AG08395 (cell line): ENCODE results near the gene ALX3.
"Not testable (repeated sequence)": the region's sequence is repeated elsewhere in the genome, so short reads cannot be mapped to it uniquely, and the experiment has no call there.

Experiments used
- DNase-seq: peaks from one replicate; pipeline ENCODE4 v3.0.0; 2012; ENCODE audit warnings: mixed read lengths, low spot score

ALX3 gene

GRCh38 chr1:110047463-110047862, 23.0 kb downstream of the ALX3 start:
- no peak for DNase-seq

- no peak for DNase-seq
Observed at GRCh38 chr1:110043016-110043415, 27.5 kb downstream of the ALX3 start.

DNA sequence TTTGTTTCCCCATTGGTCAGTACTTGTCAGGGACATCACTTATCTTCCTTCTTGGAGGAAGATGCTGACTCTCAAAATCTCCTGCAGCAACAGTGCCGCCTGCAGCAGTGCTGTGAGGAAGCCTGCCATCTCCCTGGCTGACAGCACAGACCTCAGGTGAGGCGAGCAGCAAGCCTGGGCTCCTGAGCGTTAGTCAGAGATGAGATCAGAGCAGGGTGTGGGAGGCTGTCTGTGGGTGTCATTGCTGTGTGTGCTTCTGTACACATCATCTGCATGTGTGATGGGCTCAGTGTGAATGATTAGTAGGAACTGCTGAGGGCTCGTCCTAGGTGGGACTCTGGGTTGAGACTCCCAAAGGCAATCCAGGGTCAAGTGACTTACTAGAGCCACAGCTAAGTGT, 29.9 kb downstream of the ALX3 start:
- no peak for DNase-seq

DNA sequence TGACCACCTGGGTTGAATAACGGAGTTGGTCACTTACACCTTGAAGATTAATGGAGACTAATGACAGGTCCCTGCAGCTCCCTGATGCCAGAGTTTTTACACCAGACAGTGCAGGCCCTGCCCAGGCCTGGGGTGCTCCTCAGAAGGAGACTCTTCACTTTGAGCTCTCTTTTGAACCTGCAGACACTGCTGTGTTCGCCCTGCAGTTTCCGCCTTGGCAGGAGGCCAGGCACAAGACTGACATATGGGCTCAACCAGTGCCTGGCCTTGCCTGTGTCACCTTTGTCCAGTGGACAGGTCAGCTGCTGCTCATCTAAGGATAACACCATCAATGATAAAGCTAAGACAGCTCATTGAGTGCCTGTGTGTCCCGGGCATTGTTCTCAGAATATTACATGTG, 30.8 kb downstream of the ALX3 start:
- DNase-seq, result no peak

- DNase-seq, result no peak
Observed at GRCh38 chr1:110038271-110038670, 32.2 kb downstream of the ALX3 start.

DNA sequence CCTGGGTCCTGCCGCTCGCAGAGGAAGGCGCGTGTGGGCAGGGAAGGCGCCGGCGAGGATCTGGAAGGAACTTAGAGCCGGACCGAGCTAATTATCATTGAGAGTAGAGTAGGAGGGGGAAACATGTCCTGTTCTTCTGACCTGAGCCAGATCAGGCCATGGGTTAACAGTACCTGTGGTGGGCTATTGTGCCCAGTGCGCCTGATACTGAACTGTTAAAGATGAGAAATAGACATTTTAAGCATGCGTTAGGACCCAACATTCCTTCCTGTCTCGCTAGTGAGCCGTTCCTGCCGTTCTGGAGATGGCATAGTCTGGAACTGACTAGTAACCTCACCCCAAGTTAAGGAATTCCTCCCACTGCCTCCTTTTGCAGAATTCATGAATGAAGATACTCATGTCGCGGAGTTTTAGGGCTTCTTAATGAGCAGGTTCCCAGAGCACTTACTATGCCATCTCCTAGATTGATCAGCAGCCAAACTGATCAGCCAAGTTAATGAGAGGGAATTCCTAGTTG, 35.2 kb downstream of the ALX3 start:
- DNase-seq, result peak; percentile 36

GRCh38 chr1:110034451-110035235, 35.8 kb downstream of the ALX3 start, which contains the start of gene STRIP1:
Gene STRIP1 (plus strand): TSS chr1:110034624. CDS start chr1:110034638, 14 bp downstream.
- peak; percentile 95 for DNase-seq

- DNase-seq, result no peak
Observed at GRCh38 chr1:110034040-110034450, 36.4 kb downstream of the ALX3 start.

- no peak for DNase-seq
Observed at GRCh38 chr1:110033421-110033820, 37.1 kb downstream of the ALX3 start.

GRCh38 chr1:110032327-110032726, 38.1 kb downstream of the ALX3 start:
- DNase-seq, result no peak

- not testable (repeated sequence) for DNase-seq
Observed at GRCh38 chr1:110030687-110031086, 39.8 kb downstream of the ALX3 start.

DNA sequence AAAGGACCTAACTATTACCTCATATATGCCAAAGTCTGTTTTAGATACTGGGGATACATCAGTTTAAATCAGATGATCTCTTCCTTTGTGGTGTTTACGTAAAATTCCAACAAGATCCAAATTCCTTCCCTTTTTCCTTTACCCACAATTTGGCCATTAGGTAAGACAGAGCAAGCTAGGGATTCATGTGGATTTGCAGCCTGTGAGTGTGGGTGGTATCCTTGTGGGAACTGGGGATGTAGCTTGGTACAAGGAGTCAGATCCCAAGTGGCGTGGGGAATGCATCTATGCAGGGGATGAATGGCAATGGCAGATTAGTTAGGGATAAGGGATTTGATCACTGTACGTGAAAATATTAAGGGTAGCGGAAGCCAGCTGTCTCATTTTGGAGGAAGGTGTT, 45.9 kb downstream of the ALX3 start:
- DNase-seq, result no peak

GRCh38 chr1:110021285-110021684, 49.2 kb downstream of the ALX3 start:
- DNase-seq, result no peak

DNA sequence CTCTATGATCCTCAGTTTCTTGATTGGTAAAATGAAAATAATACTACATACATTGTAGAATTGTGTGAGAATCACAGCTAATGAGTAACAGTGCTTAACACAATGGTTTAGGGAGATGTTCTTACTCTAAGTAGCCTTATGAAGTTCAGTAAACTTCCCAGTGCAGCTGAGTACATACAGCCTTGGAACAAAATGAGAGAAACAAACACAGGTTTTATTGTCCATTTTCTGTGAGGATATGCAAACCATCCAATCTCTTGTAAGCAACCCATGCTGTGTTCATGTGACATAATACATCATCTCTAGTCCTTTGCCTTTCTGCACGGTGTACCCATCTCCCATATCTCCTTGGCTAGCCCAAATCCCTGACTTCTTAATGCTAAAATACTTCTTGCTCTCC, 50.7 kb downstream of the ALX3 start:
- no peak for DNase-seq

- no peak for DNase-seq
Observed at GRCh38 chr1:110018396-110018795, 52.1 kb downstream of the ALX3 start.

GRCh38 chr1:110017792-110018191, 52.7 kb downstream of the ALX3 start:
- no peak for DNase-seq

DNA sequence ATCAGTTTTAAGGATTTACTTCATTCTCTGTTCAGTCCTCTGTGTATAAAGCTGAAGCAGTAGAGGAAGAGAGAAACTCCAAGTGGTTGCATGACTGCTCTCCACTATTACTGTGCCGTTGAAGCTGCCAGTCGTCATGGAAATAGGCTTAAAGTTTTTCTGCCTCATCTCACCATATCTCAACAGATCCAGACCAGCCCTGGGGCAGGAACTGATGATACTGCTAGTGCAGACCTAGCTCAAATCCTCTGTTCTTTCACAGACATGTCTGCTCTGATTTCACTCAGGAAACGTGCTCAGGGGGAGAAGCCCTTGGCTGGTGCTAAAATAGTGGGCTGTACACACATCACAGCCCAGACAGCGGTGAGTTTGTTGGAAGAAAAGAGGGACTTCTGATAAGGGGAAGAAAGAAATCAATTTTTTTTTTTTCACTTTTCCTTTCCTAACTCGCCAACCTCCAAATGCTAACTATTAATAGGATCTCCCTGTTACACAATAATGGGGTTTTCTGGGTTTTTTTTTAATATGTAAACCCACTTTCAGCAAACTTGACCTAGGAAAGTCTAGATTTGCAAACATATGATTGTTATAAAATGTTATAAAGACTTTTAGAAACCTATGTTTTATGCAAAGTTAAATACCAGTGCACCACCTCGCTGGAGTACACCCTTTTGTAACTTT, 58.2 kb downstream of the ALX3 start:
- no peak for DNase-seq

DNA sequence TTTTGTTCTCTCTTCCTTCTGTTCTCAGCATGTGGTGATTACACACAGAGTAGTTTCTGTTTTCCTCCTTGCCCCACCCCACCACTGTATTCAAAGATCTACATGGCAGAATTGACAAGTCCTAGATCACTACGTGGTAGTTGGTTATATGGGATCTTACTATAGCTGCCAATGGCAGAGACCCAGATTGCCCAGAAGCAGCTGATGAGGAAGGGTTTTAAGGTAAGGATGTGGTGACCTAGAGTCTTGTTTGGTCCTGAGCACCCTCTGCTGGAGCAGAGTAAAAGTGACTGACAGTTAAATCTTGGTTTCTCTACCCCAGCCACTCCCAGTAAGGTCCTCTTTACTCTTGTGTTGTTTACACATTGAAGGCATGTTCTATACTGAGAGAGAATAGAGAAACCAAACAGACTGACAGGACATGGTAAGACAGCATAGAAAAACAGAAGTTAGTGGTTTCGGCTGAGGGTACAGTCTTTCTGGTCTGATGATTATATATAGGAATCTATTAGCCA, 58.9 kb downstream of the ALX3 start:
- DNase-seq, result peak; percentile 65
